Panc1 (cell line): ENCODE measurements around the gene DESI1. TPM values are rescaled to one million over a fixed set of nuclear protein-coding genes. Genes with fewer than 3 reads are reported as not detected.

ENCODE experiments used
- ATAC-seq: fragments of 200-7000 bp; cut with Tn5 transposase; 2 replicates; pipeline ENCODE4 v1.9.1; 2020; ENCODE audit warnings: mild to moderate bottlenecking, moderate library complexity
- BruUV-seq: library from RNA; stranded (reverse); fragments of 400-500 nt; replicated peaks from 2 replicates; lab custom pipeline; 2021; lab: Mats Ljungman, UMichigan
- CTCF ChIA-PET: fragments of 300-600 bp; sonication (Branson Sonifier 250); formaldehyde crosslinking; loops from one replicate; lab custom pipeline; 2022; ENCODE audit warnings: antibody characterized with exemption; lab: Charles Lee
- POLR2A ChIA-PET: fragments of 300-600 bp; sonication (Branson Sonifier 250); formaldehyde crosslinking; loops from one replicate; lab custom pipeline; 2022; ENCODE audit warnings: antibody characterized with exemption; lab: Charles Lee
- DNase-seq: peaks from one replicate; pipeline ENCODE4 v3.0.0-alpha.2; 2010; ENCODE audit warnings: low read depth, low spot score
- H3K27ac ChIP-seq: 2 replicates; pipeline ENCODE4 v1.5.1; 2011; ENCODE audit warnings: mild to moderate bottlenecking, low read length, inconsistent platforms
- H3K27me3 ChIP-seq: fragments of 200-500 bp; sonication (Bioruptor generic); 2 replicates; pipeline ENCODE4 v1.6.0; 2014; ENCODE audit warnings: low read length, inconsistent platforms; ENCODE audit not compliant: control insufficient read depth, insufficient read depth
- H3K36me3 ChIP-seq: fragments of 200-500 bp; sonication (Bioruptor generic); 2 replicates; pipeline ENCODE4 v1.5.1; 2014; ENCODE audit warnings: inconsistent platforms, mild to moderate bottlenecking, low read length, moderate library complexity; ENCODE audit not compliant: control insufficient read depth, insufficient read depth
- H3K4me1 ChIP-seq: 2 replicates; pipeline ENCODE4 v1.5.1; 2011; ENCODE audit warnings: inconsistent platforms, mild to moderate bottlenecking, low read length, moderate library complexity; ENCODE audit not compliant: control insufficient read depth, insufficient read depth
- H3K4me3 ChIP-seq, 2 experiments: 2 replicates each; pipeline ENCODE4 v1.5.1; 2011 to 2012; ENCODE audit warnings: low read depth in 2 of 2, low read length in 2 of 2, mild to moderate bottlenecking in 2 of 2, inconsistent platforms in 1 of 2, moderate library complexity in 1 of 2
- H3K9me3 ChIP-seq: fragments of 200-500 bp; sonication (Bioruptor generic); 2 replicates; pipeline ENCODE4 v1.5.1; 2014; ENCODE audit warnings: low read depth, mild to moderate bottlenecking, inconsistent platforms, low read length, moderate library complexity; ENCODE audit not compliant: control insufficient read depth, insufficient read depth
- POLR2AphosphoS5 ChIP-seq: IDR thresholded peaks from 2 replicates; pipeline ENCODE4 v1.6.1; 2012; ENCODE audit warnings: mild to moderate bottlenecking, low read depth, low read length, moderate library complexity
- SIN3A ChIP-seq: IDR thresholded peaks from 2 replicates; pipeline ENCODE4 v1.6.1; 2012; ENCODE audit warnings: low read depth, mild to moderate bottlenecking, low read length, moderate library complexity, borderline replicate concordance; ENCODE audit not compliant: insufficient read depth
- TCF7L2 ChIP-seq: IDR thresholded peaks from 2 replicates; pipeline ENCODE4 v1.6.1; 2011; ENCODE audit warnings: mild to moderate bottlenecking, low read depth, low read length, inconsistent platforms
- in situ Hi-C: cut with HindIII; loops from 2 replicates; pipeline ENCODE4 v1.10.0; 2016; ENCODE audit warnings: low sequenced_read_pairs, low pct_unique_long_range_greater_than_20kb
- intact Hi-C: fragments of 100-400 bp; cut with micrococcal nuclease; formaldehyde crosslinking; loops from one replicate; pipeline ENCODE4 v1.10.0; 2022; ENCODE audit not compliant: unreplicated experiment
- total RNA-seq: library from RNA; stranded (reverse); gene quantifications from one replicate; pipeline ENCODE4 v1.2.1, GENCODE V29; 2021; ENCODE audit not compliant: unreplicated experiment
- TF ChIP-seq, protein P1 (sequence below), 2 experiments: IDR thresholded peaks; 2 replicates each; pipeline ENCODE4 v1.6.1; 2011 to 2012; ENCODE audit warnings: low read depth in 2 of 2, control low read depth in 1 of 2, low read length in 1 of 2, mild to moderate bottlenecking in 1 of 2, moderate library complexity in 1 of 2; ENCODE audit not compliant: insufficient read depth in 1 of 2
- TF ChIP-seq, protein P2 (sequence below): fragments of 450-650 bp; IDR thresholded peaks from 2 replicates; pipeline ENCODE4 v1.5.1; 2017; ENCODE audit warnings: mild to moderate bottlenecking

DESI1 gene
- total RNA-seq, 1 experiment from 2014 or later = 33.5 TPM

DNA sequence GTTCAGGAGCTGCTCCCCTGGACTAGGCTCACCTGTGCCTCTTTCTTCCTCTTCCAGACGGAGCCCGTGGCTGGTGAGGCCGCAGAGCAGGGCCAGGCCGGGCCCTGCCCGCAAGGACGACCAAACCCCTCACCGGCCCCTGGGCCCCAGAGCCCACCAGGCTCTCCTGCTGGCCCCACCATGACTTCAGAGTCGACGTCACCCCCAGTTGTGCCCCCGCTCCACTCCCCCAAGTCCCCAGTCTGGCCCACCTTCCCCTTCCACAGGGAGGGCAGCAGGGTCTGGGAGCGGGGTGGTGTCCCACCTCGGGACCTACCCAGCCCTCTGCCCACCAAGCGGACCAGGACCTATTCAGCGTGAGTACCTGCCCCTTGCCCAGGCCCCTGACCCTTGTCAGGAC is 49.1 kb downstream of the DESI1 start:
- BruUV-seq = no TSS peak

DNA sequence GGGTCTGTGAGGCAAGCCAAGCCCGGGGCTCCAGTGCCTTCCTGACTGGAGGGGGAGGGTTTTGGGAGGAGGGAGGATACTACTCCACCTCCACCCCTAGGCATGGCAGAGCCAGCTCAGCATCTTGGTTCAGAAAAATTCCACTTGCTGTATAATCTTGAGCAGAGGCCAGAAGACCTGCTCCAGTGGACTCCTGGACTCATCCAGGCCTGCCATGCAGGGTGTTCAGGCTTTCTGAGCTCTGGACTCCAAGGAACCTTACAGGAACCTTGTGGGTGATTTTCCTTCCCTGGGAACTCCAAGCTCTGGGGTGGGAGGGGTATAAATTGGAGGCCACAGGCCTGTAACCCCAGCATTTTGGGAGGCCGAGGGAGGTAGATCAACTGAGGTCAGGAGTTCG is 50.6 kb downstream of the DESI1 start:
- TF ChIP-seq SIN3A = no peak
- TF ChIP-seq, protein P1, sequence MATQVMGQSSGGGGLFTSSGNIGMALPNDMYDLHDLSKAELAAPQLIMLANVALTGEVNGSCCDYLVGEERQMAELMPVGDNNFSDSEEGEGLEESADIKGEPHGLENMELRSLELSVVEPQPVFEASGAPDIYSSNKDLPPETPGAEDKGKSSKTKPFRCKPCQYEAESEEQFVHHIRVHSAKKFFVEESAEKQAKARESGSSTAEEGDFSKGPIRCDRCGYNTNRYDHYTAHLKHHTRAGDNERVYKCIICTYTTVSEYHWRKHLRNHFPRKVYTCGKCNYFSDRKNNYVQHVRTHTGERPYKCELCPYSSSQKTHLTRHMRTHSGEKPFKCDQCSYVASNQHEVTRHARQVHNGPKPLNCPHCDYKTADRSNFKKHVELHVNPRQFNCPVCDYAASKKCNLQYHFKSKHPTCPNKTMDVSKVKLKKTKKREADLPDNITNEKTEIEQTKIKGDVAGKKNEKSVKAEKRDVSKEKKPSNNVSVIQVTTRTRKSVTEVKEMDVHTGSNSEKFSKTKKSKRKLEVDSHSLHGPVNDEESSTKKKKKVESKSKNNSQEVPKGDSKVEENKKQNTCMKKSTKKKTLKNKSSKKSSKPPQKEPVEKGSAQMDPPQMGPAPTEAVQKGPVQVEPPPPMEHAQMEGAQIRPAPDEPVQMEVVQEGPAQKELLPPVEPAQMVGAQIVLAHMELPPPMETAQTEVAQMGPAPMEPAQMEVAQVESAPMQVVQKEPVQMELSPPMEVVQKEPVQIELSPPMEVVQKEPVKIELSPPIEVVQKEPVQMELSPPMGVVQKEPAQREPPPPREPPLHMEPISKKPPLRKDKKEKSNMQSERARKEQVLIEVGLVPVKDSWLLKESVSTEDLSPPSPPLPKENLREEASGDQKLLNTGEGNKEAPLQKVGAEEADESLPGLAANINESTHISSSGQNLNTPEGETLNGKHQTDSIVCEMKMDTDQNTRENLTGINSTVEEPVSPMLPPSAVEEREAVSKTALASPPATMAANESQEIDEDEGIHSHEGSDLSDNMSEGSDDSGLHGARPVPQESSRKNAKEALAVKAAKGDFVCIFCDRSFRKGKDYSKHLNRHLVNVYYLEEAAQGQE (IDR thresholded peaks at IDR 0.05; ENCODE audit: insufficient read depth in 1 of 2, low read depth in 2 of 2, low read length in 1 of 2) = no peak
- no peaks in the 10 kb centered on the region for H3K27me3 ChIP-seq
- no peaks in the 10 kb centered on the region for H3K36me3 ChIP-seq
- H3K9me3 ChIP-seq = no peaks in the 10 kb centered on the region
- no peak for ATAC-seq
- intact Hi-C loops = no loop called here
- ChIA-PET CTCF (interaction anchor here (0.6 kb wide), 1 partner anchor 16 kb away, joined by 4 read pairs; no protein-coding TSS in a partner anchor), POLR2A (no interaction called here)
- H3K4me3 ChIP-seq = no peak overlapping the region
- peaks cover 14% of the 10 kb centered on the region for H3K4me1 ChIP-seq
- BruUV-seq = no TSS peak
- in situ Hi-C loops = no loop called here
- no peak for DNase-seq
- no peak overlapping the region for H3K27ac ChIP-seq

More for the DNA sequence above, 49.1 kb downstream of the DESI1 start:
- ATAC-seq (no peak), DNase-seq (no peak)
- TF ChIP-seq, protein P1 (IDR thresholded peaks at IDR 0.05; ENCODE audit: insufficient read depth in 1 of 2, low read depth in 2 of 2, low read length in 1 of 2) = no peak
- ChIA-PET CTCF (no interaction called here), POLR2A (interaction anchor here (1.1 kb wide), 1 partner anchor 18 kb away, joined by 5 read pairs; the partner anchor contains the start of gene PMM1)
- in situ Hi-C loops (no loop called here), intact Hi-C loops (no loop called here)
- no peaks in the 10 kb centered on the region for H3K36me3 ChIP-seq
- H3K4me1 ChIP-seq = peaks cover 9% of the 10 kb centered on the region
- H3K4me3 ChIP-seq = no peak overlapping the region
- no peaks in the 10 kb centered on the region for H3K27me3 ChIP-seq
- H3K9me3 ChIP-seq = no peaks in the 10 kb centered on the region
- H3K27ac ChIP-seq = no peak overlapping the region

DNA sequence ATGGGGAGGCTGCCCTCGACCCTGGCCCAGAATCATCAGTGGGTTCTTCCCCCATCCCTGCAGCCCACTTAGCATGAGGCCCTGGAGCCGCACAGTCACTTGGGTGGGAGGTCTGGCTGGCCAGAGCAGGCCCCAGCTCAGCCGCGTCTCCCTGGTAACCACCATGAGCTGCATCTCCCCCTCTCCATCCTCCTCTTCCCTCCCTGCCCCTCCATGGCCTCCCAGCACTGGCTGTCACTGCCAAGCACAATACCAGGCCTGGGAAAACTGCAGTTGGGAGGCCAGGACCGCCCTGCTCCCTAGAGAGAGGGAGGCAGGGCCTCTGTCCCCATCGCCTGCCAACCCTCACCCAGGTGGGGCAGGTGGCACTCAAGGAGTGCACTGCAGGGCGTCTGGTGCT is 52.0 kb downstream of the DESI1 start:
- ATAC-seq = no peak
- no TSS peak for BruUV-seq
- intact Hi-C loops (no loop called here), in situ Hi-C loops (no loop called here)
- Histone ChIP-seq H3K4me3 (no peak overlapping the region), H3K9me3 (no peaks in the 10 kb centered on the region), H3K27ac (no peak overlapping the region), H3K36me3 (no peaks in the 10 kb centered on the region), H3K4me1 (peaks cover 16% of the 10 kb centered on the region), H3K27me3 (no peaks in the 10 kb centered on the region)
- ChIA-PET POLR2A (no interaction called here), CTCF (no interaction called here)
- DNase-seq = no peak
- TF ChIP-seq TCF7L2 (no peak), SIN3A (no peak), POLR2AphosphoS5 (no peak)
- TF ChIP-seq, protein P1 (IDR thresholded peaks at IDR 0.05; ENCODE audit: insufficient read depth in 1 of 2, low read depth in 2 of 2, low read length in 1 of 2) = no peak
- TF ChIP-seq, protein P2, sequence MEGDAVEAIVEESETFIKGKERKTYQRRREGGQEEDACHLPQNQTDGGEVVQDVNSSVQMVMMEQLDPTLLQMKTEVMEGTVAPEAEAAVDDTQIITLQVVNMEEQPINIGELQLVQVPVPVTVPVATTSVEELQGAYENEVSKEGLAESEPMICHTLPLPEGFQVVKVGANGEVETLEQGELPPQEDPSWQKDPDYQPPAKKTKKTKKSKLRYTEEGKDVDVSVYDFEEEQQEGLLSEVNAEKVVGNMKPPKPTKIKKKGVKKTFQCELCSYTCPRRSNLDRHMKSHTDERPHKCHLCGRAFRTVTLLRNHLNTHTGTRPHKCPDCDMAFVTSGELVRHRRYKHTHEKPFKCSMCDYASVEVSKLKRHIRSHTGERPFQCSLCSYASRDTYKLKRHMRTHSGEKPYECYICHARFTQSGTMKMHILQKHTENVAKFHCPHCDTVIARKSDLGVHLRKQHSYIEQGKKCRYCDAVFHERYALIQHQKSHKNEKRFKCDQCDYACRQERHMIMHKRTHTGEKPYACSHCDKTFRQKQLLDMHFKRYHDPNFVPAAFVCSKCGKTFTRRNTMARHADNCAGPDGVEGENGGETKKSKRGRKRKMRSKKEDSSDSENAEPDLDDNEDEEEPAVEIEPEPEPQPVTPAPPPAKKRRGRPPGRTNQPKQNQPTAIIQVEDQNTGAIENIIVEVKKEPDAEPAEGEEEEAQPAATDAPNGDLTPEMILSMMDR = no peak
